ENCODE data around the gene KIAA0825. TPM values are rescaled to one million over a fixed set of nuclear protein-coding genes. Genes with fewer than 3 reads are reported as not detected.

Gene KIAA0825
- total RNA-seq, 2 donors from 2014 or later, result 4.1 to 4.3 TPM

DNA sequence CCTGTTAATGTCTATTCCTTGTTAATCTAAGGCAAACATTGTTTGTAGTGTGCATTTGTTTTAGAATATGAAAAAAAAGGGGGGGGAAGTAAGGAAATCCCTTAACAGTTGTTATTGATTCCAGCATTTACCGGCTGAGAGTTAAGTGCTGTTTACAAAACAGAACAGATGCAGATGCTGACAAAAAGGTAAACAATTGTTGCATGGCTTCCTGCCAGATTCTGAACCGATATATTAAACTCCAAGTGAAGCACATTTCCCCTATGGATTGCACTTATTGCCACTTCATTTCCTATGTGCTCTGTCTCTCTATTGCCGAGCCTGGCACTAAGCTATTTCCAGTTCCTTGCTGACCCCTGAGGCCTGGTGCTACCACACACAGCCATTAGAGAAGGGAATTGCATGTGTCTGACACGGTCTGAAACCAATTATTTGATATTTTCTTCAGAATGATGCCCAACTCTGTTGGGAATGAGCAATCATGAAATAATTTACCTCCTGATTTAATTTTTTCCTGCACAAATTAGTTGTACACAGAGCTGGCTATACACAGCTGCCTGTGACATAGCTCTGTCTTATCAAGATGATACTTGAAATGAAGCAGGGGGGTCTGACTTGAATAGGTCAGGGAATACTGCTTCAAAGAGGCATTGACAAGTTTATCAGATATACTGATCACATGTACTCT lies 109.8 kb downstream of the KIAA0825 start:
- Histone ChIP-seq H3K4me3 (no peak overlapping the region), H3K27me3 (replicated peaks; ENCODE audit: insufficient read depth) (no peaks in the 10 kb centered on the region), H3K27ac (no peak overlapping the region), H3K36me3 (no peaks in the 10 kb centered on the region), H3K4me1 (ENCODE audit: control insufficient read depth in 1 of 2, low read depth in 2 of 2) (no peaks in the 10 kb centered on the region), H3K9me3 (no peaks in the 10 kb centered on the region)
- ATAC-seq (ENCODE audit: insufficient number of reproducible peaks, low FRiP score, low read depth), result no peak
- DNase-seq (ENCODE audit: low spot score), result no peak
- TF ChIP-seq CTCF (IDR thresholded peaks at IDR 0.05), result no peak

DNA sequence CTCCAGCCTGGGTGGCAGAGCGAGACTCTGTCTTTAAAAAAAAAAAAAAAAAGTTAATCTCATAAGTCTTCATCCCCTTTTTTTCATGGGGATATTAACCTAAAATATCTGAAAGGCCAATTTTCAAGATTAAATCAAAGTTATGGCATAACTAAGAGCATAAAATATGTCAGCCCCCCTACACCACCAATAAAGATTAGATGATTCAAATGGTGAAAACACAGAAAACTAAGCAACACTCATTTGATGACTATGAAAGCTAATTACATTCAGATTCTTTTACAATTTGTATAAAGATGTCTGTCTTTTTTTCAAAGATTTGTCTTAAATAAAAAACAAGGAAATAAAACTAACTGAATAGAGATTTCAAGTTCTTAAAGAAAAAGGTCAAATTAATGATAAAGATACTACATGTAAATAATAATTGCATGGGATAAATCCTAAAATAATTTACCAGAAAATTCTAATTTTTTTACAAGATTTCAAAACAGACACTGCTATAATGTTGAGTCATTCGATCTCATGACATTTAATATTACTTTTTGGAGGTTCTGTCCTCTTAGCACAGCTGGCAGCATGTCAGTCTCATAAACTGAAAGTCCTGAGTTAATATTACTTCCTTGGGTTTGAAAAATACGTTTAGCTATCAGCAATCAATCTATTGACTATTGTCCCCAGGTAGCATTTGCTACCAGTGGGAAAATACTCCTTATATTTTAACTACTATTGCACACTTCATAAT lies 112.9 kb downstream of the KIAA0825 start:
- H3K27me3 ChIP-seq (replicated peaks; ENCODE audit: insufficient read depth), result no peaks in the 10 kb centered on the region
- DNase-seq (ENCODE audit: low spot score) (no peak), ATAC-seq (ENCODE audit: insufficient number of reproducible peaks, low FRiP score, low read depth) (no peak)
- no peak for TF ChIP-seq CTCF (IDR thresholded peaks at IDR 0.05)
- no peak overlapping the region for H3K4me3 ChIP-seq
- no peaks in the 10 kb centered on the region for H3K4me1 ChIP-seq (ENCODE audit: control insufficient read depth in 1 of 2, low read depth in 2 of 2)
- H3K36me3 ChIP-seq, result no peaks in the 10 kb centered on the region
- H3K9me3 ChIP-seq, result no peaks in the 10 kb centered on the region
- no peak overlapping the region for H3K27ac ChIP-seq

DNA sequence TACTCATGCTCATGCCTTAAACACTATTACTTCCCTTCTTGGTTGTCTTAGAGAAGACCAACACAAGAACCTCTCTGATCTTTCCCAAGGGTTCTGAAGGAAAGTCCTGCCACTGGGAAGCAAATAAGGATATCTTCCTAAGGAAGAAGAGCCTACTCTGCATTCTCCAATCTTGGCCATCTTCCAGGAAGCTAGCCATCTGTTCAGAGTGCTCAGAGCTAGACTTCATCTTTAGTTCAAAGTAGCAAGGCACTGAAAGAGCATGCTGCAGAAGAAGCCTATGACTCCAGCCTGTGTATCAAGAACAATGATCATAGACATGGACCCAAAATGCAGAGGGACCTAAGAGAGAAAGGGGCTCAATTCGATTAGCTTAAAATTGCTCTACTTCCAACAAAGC lies 114.7 kb downstream of the KIAA0825 start:
- Histone ChIP-seq H3K9me3 (no peaks in the 10 kb centered on the region), H3K36me3 (no peaks in the 10 kb centered on the region), H3K27me3 (replicated peaks; ENCODE audit: insufficient read depth) (no peaks in the 10 kb centered on the region), H3K27ac (no peak overlapping the region), H3K4me1 (ENCODE audit: control insufficient read depth in 1 of 2, low read depth in 2 of 2) (no peaks in the 10 kb centered on the region), H3K4me3 (no peak overlapping the region)
- ATAC-seq (ENCODE audit: insufficient number of reproducible peaks, low FRiP score, low read depth) (no peak), DNase-seq (ENCODE audit: low spot score) (no peak)
- TF ChIP-seq CTCF (IDR thresholded peaks at IDR 0.05), result no peak

DNA sequence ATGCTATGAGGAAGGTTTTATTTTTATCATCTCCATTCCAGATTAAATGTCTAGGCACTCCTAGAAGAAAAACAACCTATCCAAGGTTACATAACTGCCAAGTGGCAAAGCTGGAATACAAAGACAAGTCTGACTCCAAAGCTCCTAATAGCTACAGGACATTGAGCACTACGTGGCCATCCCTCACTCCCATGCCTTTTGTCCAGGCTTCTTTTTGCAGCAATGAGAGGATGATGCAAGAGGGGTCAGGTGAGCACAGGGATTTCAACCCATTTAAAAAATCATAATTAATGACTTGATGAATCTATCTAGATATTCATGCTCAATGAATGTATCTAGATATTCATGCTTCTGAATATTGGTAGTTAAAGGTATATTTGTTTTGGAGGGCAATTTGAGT lies 117.0 kb downstream of the KIAA0825 start:
- H3K9me3 ChIP-seq, result no peaks in the 10 kb centered on the region
- ATAC-seq (ENCODE audit: insufficient number of reproducible peaks, low FRiP score, low read depth) (no peak), DNase-seq (ENCODE audit: low spot score) (no peak)
- H3K36me3 ChIP-seq, result no peaks in the 10 kb centered on the region
- H3K4me3 ChIP-seq, result no peak overlapping the region
- TF ChIP-seq CTCF (IDR thresholded peaks at IDR 0.05), result no peak
- H3K4me1 ChIP-seq (ENCODE audit: control insufficient read depth in 1 of 2, low read depth in 2 of 2), result no peaks in the 10 kb centered on the region
- no peaks in the 10 kb centered on the region for H3K27me3 ChIP-seq (replicated peaks; ENCODE audit: insufficient read depth)
- no peak overlapping the region for H3K27ac ChIP-seq

DNA sequence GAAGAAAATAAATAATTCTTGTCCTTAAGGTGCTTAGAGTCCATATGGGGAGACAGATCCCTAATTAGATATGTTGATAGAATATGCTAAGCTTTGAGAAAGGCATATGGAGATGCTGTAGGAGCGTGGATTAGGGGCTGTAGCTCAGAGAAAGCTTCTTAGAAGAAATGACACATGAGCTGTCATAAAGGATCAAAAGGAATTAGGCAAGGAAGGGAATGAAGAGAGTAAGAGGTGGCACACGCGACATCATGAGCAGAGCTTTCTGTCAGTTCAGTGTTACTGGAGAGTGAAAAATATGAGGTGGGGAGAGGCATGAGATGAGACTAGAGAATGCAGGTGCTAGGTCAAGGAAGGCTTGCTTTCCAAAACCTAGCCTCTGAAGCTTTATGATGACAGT lies 118.6 kb downstream of the KIAA0825 start:
- Histone ChIP-seq H3K4me1 (ENCODE audit: control insufficient read depth in 1 of 2, low read depth in 2 of 2) (no peaks in the 10 kb centered on the region), H3K36me3 (no peaks in the 10 kb centered on the region), H3K27me3 (replicated peaks; ENCODE audit: insufficient read depth) (no peaks in the 10 kb centered on the region), H3K4me3 (no peak overlapping the region), H3K27ac (no peak overlapping the region), H3K9me3 (no peaks in the 10 kb centered on the region)
- ATAC-seq (ENCODE audit: insufficient number of reproducible peaks, low FRiP score, low read depth), result no peak
- DNase-seq (ENCODE audit: low spot score), result no peak
- TF ChIP-seq CTCF (IDR thresholded peaks at IDR 0.05), result no peak

Data from thoracic aorta (tissue), 2 donors.